ENCODE results near the gene RHPN2. TPM values are rescaled to one million over a fixed set of nuclear protein-coding genes. Genes with fewer than 3 reads are reported as not detected.
A peak's percentile ranks its signal among the peaks of the same experiment; 100 is the strongest.

The RHPN2 gene
- total and polyA plus RNA-seq, 2 of the 8 experiments (the other 6 are each of a cell fraction or from before 2014, with no cell fraction given) = 22.8 to 31.1 TPM

DNA sequence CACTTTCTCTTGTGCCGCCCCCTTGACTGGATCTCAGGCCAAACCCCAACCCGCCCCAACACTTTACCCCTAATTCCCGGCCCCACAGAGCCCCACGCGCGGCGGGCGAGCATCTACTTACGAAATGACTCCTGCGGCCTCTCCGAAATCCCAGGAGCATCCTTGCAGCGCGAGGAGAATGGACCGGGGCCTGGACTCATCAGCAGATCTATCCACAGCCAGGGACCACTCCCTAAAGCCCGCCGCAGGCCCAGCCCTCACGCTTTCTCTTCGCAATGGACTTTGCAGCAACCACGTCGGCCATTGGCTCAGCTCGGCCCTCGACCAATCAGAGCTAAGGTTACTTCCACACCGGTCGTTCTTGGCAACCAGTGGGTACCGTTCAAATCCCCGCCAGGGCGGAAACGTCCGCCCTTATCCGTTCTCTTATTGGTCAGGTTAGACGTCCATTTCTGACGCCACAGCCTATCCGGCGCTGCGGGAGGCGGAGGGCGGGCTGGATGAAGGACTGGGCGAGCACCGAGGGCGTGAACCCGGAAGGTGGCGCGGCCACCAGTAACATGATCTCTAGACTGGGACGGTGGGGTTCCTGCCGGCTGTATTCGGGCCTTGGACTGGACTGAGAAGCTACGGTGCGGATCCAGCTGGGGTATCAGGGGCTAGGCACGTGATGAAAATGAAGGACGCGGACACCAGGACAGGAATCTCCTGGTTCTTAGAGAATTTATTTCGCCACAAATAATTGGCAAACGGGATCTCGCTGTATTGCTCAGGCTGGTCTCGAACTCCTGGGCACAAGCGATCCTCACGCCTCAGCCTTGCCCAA is 92.8 kb downstream of the RHPN2 start, which contains the start of the genes CEP89 and FAAP24 (continued):
- TF ChIP-seq CHD1 (IDR thresholded peaks at IDR 0.05; ENCODE audit: low read depth, low read length) (no peak), EZH2 (IDR thresholded peaks at IDR 0.05; ENCODE audit: low read depth, low read length, severe bottlenecking) (no peak), SRF (IDR thresholded peaks at IDR 0.05; ENCODE audit: low read depth, low read length) (no peak), HDAC6 (IDR thresholded peaks at IDR 0.05; ENCODE audit: low read depth, low read length) (no peak), RFX5 (IDR thresholded peaks at IDR 0.05; ENCODE audit: borderline replicate concordance, low read depth, low read length) (no peak), RBBP5 (IDR thresholded peaks at IDR 0.05; ENCODE audit: borderline replicate concordance, low read depth, low read length) (no peak), CEBPB (IDR thresholded peaks at IDR 0.05; ENCODE audit: low read depth, low read length) (no peak), KDM4A (IDR thresholded peaks at IDR 0.05; ENCODE audit: low read depth, low read length, severe bottlenecking) (peak; percentile 46), GTF2F1 (IDR thresholded peaks at IDR 0.05; ENCODE audit: borderline replicate concordance, low read depth, low read length) (no peak), CBX8 (IDR thresholded peaks at IDR 0.05; ENCODE audit: borderline replicate concordance, low read depth, low read length) (no peak), SP4 (IDR thresholded peaks at IDR 0.05; ENCODE audit: low read length) (no peak), SP2 (IDR thresholded peaks at IDR 0.05; ENCODE audit: low read length) (peak; percentile 75)
